Measurements from ENCODE around the gene COL26A1.

The COL26A1 gene

GRCh38 chr7:101553018-101553770 is 190.5 kb downstream of the COL26A1 start:
- H3K27me3 ChIP-seq (replicated peaks; ENCODE audit: control insufficient read depth, insufficient read depth, low read length) = no peaks in the 10 kb centered on the region; the same call in none of the 2 replicates
- no peak for TF ChIP-seq CTCF (IDR thresholded peaks at IDR 0.05; ENCODE audit: insufficient read depth, low read length, poor library complexity, severe bottlenecking)
- no peak for DNase-seq (ENCODE audit: extremely low read depth, insufficient read length)
- no peaks in the 10 kb centered on the region for H3K36me3 ChIP-seq (ENCODE audit: control insufficient read depth, insufficient read depth, low read length)
- H3K4me3 ChIP-seq (replicated peaks; ENCODE audit: low read depth, low read length) = no peak overlapping the region

GRCh38 chr7:101553771-101554445 is 191.2 kb downstream of the COL26A1 start:
- DNase-seq (ENCODE audit: extremely low read depth, insufficient read length) = no peak
- no peak for TF ChIP-seq CTCF (IDR thresholded peaks at IDR 0.05; ENCODE audit: insufficient read depth, low read length, poor library complexity, severe bottlenecking)
- Histone ChIP-seq H3K27me3 (replicated peaks; ENCODE audit: control insufficient read depth, insufficient read depth, low read length) (no peaks in the 10 kb centered on the region; the same call in none of the 2 replicates), H3K36me3 (ENCODE audit: control insufficient read depth, insufficient read depth, low read length) (no peaks in the 10 kb centered on the region), H3K4me3 (replicated peaks; ENCODE audit: low read depth, low read length) (no peak overlapping the region)

GRCh38 chr7:101554584-101555268 is 192.1 kb downstream of the COL26A1 start:
- DNase-seq (ENCODE audit: extremely low read depth, insufficient read length) = no peak
- no peaks in the 10 kb centered on the region; the same call in none of the 2 replicates for H3K27me3 ChIP-seq (replicated peaks; ENCODE audit: control insufficient read depth, insufficient read depth, low read length)
- no peak overlapping the region for H3K4me3 ChIP-seq (replicated peaks; ENCODE audit: low read depth, low read length)
- no peak for TF ChIP-seq CTCF (IDR thresholded peaks at IDR 0.05; ENCODE audit: insufficient read depth, low read length, poor library complexity, severe bottlenecking)
- no peaks in the 10 kb centered on the region for H3K36me3 ChIP-seq (ENCODE audit: control insufficient read depth, insufficient read depth, low read length)

- Histone ChIP-seq H3K27me3 (replicated peaks; ENCODE audit: control insufficient read depth, insufficient read depth, low read length) (no peaks in the 10 kb centered on the region; the same call in none of the 2 replicates), H3K36me3 (ENCODE audit: control insufficient read depth, insufficient read depth, low read length) (no peaks in the 10 kb centered on the region), H3K4me3 (replicated peaks; ENCODE audit: low read depth, low read length) (no peak overlapping the region)
- TF ChIP-seq CTCF (IDR thresholded peaks at IDR 0.05; ENCODE audit: insufficient read depth, low read length, poor library complexity, severe bottlenecking) = no peak
- no peak for DNase-seq (ENCODE audit: extremely low read depth, insufficient read length)
These were observed 192.7 kb downstream of the COL26A1 start for GRCh38 chr7:101555269-101555920.

- no peak for TF ChIP-seq CTCF (IDR thresholded peaks at IDR 0.05; ENCODE audit: insufficient read depth, low read length, poor library complexity, severe bottlenecking)
These were observed 193.2 kb downstream of the COL26A1 start for GRCh38 chr7:101555921-101556275.

More at GRCh38 chr7:101555921-101556275, 193.2 kb downstream of the COL26A1 start:
- DNase-seq (ENCODE audit: extremely low read depth, insufficient read length) = no peak
- H3K27me3 ChIP-seq (replicated peaks; ENCODE audit: control insufficient read depth, insufficient read depth, low read length) = no peaks in the 10 kb centered on the region; the same call in none of the 2 replicates
- H3K4me3 ChIP-seq (replicated peaks; ENCODE audit: low read depth, low read length) = no peak overlapping the region
- H3K36me3 ChIP-seq (ENCODE audit: control insufficient read depth, insufficient read depth, low read length) = no peaks in the 10 kb centered on the region
